GM18502 (cell line): ENCODE data around the gene CEACAM5.
"Not testable (repeated sequence)": the region's sequence is repeated elsewhere in the genome, so short reads cannot be mapped to it uniquely, and the experiment has no call there.

Experiments
- ATAC-seq: cut with Tn5 transposase; IDR thresholded peaks from one replicate; pipeline ENCODE4 v1.9.1; 2021; ENCODE audit warnings: mild to moderate bottlenecking; ENCODE audit not compliant: unreplicated experiment, poor library complexity

The CEACAM5 gene

GRCh38 chr19:41699968-41700323 is 8.5 kb upstream of the CEACAM5 start:
- ATAC-seq, result no peak

DNA sequence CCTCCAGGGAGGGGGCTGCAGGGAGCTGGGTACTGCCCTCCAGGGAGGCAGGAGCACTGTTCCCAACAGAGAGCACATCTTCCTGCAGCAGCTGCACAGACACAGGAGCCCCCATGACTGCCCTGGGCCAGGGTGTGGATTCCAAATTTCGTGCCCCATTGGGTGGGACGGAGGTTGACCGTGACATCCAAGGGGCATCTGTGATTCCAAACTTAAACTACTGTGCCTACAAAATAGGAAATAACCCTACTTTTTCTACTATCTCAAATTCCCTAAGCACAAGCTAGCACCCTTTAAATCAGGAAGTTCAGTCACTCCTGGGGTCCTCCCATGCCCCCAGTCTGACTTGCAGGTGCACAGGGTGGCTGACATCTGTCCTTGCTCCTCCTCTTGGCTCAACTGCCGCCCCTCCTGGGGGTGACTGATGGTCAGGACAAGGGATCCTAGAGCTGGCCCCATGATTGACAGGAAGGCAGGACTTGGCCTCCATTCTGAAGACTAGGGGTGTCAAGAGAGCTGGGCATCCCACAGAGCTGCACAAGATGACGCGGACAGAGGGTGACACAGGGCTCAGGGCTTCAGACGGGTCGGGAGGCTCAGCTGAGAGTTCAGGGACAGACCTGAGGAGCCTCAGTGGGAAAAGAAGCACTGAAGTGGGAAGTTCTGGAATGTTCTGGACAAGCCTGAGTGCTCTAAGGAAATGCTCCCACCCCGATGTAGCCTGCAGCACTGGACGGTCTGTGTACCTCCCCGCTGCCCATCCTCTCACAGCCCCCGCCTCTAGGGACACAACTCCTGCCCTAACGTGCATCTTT is 7.8 kb upstream of the CEACAM5 start:
- ATAC-seq, result no peak

GRCh38 chr19:41701401-41702075 is 6.9 kb upstream of the CEACAM5 start:
- ATAC-seq, result no peak

DNA sequence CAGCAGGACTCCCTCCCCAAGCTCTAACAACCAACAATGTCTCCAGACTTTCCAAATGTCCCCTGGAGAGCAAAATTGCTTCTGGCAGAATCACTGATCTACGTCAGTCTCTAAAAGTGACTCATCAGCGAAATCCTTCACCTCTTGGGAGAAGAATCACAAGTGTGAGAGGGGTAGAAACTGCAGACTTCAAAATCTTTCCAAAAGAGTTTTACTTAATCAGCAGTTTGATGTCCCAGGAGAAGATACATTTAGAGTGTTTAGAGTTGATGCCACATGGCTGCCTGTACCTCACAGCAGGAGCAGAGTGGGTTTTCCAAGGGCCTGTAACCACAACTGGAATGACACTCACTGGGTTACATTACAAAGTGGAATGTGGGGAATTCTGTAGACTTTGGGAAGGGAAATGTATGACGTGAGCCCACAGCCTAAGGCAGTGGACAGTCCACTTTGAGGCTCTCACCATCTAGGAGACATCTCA is 6.2 kb upstream of the CEACAM5 start:
- ATAC-seq, result no peak

DNA sequence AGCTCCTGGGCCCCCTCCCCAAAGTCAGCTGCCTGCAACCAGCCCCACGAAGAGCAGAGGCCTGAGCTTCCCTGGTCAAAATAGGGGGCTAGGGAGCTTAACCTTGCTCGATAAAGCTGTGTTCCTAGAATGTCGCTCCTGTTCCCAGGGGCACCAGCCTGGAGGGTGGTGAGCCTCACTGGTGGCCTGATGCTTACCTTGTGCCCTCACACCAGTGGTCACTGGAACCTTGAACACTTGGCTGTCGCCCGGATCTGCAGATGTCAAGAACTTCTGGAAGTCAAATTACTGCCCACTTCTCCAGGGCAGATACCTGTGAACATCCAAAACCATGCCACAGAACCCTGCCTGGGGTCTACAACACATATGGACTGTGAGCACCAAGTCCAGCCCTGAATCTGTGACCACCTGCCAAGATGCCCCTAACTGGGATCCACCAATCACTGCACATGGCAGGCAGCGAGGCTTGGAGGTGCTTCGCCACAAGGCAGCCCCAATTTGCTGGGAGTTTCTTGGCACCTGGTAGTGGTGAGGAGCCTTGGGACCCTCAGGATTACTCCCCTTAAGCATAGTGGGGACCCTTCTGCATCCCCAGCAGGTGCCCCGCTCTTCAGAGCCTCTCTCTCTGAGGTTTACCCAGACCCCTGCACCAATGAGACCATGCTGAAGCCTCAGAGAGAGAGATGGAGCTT is 4.7 kb upstream of the CEACAM5 start:
- ATAC-seq, result no peak

DNA sequence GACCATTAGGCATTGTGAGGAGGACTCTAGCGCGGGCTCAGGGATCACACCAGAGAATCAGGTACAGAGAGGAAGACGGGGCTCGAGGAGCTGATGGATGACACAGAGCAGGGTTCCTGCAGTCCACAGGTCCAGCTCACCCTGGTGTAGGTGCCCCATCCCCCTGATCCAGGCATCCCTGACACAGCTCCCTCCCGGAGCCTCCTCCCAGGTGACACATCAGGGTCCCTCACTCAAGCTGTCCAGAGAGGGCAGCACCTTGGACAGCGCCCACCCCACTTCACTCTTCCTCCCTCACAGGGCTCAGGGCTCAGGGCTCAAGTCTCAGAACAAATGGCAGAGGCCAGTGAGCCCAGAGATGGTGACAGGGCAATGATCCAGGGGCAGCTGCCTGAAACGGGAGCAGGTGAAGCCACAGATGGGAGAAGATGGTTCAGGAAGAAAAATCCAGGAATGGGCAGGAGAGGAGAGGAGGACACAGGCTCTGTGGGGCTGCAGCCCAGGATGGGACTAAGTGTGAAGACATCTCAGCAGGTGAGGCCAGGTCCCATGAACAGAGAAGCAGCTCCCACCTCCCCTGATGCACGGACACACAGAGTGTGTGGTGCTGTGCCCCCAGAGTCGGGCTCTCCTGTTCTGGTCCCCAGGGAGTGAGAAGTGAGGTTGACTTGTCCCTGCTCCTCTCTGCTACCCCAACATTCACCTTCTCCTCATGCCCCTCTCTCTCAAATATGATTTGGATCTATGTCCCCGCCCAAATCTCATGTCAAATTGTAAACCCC is 2.8 kb upstream of the CEACAM5 start:
- ATAC-seq, result no peak

DNA sequence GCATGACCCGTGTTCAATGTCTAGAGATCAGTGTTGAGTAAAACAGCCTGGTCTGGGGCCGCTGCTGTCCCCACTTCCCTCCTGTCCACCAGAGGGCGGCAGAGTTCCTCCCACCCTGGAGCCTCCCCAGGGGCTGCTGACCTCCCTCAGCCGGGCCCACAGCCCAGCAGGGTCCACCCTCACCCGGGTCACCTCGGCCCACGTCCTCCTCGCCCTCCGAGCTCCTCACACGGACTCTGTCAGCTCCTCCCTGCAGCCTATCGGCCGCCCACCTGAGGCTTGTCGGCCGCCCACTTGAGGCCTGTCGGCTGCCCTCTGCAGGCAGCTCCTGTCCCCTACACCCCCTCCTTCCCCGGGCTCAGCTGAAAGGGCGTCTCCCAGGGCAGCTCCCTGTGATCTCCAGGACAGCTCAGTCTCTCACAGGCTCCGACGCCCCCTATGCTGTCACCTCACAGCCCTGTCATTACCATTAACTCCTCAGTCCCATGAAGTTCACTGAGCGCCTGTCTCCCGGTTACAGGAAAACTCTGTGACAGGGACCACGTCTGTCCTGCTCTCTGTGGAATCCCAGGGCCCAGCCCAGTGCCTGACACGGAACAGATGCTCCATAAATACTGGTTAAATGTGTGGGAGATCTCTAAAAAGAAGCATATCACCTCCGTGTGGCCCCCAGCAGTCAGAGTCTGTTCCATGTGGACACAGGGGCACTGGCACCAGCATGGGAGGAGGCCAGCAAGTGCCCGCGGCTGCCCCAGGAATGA is 1.5 kb upstream of the CEACAM5 start:
- peak; percentile 47 for ATAC-seq

- ATAC-seq, result no peak
These were observed 969 bp upstream of the CEACAM5 start for GRCh38 chr19:41707502-41707812.

GRCh38 chr19:41707871-41708371 is 505 bp upstream of the CEACAM5 start:
- ATAC-seq, result no peak

DNA sequence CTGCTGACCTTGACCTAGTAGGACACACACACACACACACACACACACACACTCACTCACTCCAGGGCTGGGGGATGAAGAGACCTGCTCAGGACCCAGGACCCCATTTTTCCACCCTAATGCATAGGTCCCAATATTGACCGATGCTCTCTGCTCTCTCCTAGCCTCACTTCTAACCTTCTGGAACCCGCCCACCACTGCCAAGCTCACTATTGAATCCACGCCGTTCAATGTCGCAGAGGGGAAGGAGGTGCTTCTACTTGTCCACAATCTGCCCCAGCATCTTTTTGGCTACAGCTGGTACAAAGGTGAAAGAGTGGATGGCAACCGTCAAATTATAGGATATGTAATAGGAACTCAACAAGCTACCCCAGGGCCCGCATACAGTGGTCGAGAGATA is 1.1 kb downstream of the CEACAM5 start:
- not testable (repeated sequence) for ATAC-seq

GRCh38 chr19:41709951-41710645 is 1.7 kb downstream of the CEACAM5 start:
- no peak for ATAC-seq

GRCh38 chr19:41711376-41712261 is 3.2 kb downstream of the CEACAM5 start:
- no peak for ATAC-seq

GRCh38 chr19:41714598-41714997 is 6.2 kb downstream of the CEACAM5 start:
- no peak for ATAC-seq

DNA sequence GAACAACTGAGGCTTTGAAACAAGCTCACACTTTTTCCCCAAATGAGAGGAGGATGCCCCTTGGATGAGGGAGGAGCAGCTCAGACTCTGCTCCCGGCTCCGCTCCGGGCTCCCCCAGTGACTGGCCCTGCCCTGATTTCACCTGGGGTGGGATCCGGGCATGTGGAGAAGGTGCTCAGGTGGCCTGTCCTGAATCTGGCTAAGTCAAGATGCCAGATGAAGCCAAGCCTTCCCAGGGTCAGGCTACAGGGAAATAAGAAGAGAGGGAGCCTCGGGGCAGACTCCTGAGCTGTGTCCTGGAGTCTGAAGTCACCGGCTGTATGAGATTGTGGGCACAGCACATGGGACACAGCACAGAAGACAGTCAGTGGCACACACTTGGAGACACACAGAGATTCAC is 10.3 kb downstream of the CEACAM5 start:
- ATAC-seq, result no peak

DNA sequence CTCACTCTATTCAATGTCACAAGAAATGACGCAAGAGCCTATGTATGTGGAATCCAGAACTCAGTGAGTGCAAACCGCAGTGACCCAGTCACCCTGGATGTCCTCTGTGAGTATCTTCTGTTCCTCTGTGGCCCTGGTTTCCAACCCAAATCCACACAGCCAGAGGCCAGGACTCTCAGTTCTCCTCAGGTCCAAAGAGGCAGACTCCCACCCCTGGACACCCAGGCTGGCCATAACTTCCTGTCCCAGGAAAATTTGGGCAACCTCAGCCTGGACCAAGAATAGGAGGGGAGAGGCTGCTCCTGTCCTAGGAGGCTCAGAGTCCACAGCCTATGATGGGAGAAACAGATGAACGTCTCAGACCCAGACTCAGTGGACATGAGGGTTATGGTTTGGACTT is 11.7 kb downstream of the CEACAM5 start:
- no peak for ATAC-seq

DNA sequence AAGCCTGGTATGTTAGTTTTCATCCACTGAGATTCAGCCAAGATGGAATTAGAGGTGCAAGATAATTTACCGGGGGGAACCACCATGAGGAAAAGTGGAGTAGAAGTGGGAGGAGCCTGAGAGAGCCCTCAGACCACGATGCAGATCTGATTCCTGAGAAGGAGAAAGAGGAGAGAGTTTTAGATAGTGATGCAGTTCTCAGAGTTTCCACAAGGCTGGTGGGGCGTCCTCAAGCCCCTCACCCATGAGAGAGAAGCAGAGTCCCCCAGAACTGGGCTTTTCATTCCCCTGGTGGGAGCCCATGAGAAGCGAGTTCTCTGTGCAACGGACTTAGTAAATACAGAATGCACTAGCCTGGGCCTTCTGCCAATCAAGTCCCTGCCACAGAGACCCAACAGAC is 18.1 kb downstream of the CEACAM5 start:
- ATAC-seq, result no peak

- ATAC-seq, result no peak
These were observed 25.7 kb downstream of the CEACAM5 start for GRCh38 chr19:41734156-41734555.

DNA sequence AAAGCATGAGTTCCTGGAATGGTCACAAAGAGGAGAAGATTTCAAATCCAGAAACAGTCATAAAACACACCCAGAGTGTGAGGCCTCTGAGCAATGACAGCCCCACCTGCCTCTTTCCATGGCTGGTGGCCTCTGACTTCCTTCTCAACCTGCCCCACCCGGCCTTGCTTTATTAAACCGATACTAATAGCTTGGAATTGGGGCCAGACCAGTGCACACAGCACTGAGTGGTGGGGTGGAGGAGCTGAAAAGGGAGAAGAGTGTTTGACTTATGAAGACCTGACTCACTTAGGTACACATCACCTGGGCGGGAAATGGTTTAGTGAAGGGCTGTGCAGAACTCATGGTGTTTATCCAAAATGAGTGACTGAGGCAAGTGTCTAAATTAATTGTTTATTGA is 26.2 kb downstream of the CEACAM5 start:
- ATAC-seq, result no peak
